NCI-H1930 (cell line): ENCODE measurements around the gene DDIT3.
"Not testable (repeated sequence)": the region's sequence is repeated elsewhere in the genome, so short reads cannot be mapped to it uniquely, and the experiment has no call there.

ENCODE experiments used
- DNase-seq, 2 experiments: peaks; one replicate each; lab custom pipeline; 2025; lab: John Stamatoyannopoulos, UW

The DDIT3 gene

GRCh38 chr12:57525615-57526383, 5.5 kb upstream of the DDIT3 start:
- DNase-seq = no peak

GRCh38 chr12:57524814-57525614, 4.7 kb upstream of the DDIT3 start:
- DNase-seq = no peak

GRCh38 chr12:57523706-57524614, 3.6 kb upstream of the DDIT3 start:
- no peak for DNase-seq

GRCh38 chr12:57522887-57523705, 2.8 kb upstream of the DDIT3 start:
- DNase-seq = no peak

DNA sequence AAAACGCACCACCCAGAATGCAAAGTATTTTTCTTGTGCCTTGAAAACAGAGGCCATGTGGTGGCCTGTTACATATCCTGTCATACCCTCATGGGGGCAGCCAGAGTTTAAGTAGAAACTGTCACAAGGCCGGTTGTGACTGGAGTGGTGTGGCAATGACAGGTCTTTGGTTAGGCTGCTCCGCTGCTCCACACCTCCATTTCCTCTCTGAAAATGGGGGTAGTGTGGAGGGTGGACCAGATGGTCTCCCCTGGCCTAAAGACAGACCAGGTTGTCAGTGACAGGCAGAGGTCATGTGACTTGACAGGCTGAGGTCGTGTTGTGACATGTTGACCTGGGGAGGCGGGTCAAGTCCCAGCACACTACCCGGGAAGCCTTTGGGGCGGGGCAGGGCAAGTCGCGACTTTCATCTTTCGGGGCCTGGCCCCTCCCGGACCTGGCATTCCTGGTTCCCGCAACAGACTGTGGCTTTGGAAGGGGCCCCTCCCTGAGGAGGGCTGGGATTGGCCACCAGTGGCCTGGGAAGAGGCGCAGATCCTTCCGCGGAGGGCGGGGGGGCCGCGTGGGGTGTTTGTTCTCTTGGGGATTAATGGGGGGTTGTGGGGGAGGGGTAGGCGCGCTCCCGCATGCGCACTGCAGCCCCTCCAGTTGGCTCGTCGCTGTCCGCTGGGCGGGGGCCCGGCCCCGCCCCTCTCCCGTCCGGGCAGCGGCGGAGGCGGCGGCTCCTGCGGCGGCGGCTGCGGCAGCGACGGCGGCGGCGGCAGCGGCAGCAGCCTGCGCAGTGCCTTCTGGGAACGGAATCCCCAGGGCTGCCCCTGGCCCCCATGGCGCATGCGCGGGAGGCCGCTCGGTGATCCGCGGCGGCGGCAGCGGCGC, 1.9 kb upstream of the DDIT3 start, which contains the start of gene MBD6:
TSS of gene MBD6 (plus strand) at position 814 of the 876 bp plus-strand sequence. CDS start 1,480 bp downstream, outside the sequence.
- DNase-seq = peak; percentile 70 to 86

GRCh38 chr12:57521525-57522010, 1.3 kb upstream of the DDIT3 start:
- DNase-seq = peak; percentile 36 to 55

GRCh38 chr12:57519796-57520052, 590 bp downstream of the DDIT3 start:
- DNase-seq = peak in 1 of 2 experiments; percentile 10

- peak in 1 of 2 experiments; percentile 33 for DNase-seq
Observed at GRCh38 chr12:57518920-57519795, 1.2 kb downstream of the DDIT3 start.

GRCh38 chr12:57518176-57518919, 2.0 kb downstream of the DDIT3 start:
- no peak for DNase-seq

DNA sequence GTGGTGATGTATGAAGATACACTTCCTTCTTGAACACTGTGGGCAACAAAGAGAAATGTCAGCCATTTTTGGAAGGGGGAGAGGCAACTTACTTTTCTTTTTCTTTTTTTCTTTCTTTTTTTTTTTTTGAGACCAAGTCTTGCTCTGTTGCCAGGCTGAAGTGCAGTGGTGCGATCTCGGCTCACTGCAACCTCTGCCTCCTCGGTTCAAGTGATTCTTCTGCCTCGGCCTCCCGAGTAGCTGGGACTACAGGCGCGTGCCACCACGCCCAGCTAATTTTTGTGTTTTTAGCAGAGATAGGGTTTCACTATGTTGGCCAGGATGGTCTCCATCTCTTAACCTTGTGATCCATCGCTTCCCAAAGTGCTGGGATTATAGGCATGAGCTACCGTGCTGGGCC, 2.6 kb downstream of the DDIT3 start:
- DNase-seq = not testable (repeated sequence)

- DNase-seq = no peak
Observed at GRCh38 chr12:57517187-57517586, 3.1 kb downstream of the DDIT3 start.

- no peak for DNase-seq
Observed at GRCh38 chr12:57516617-57517153, 3.6 kb downstream of the DDIT3 start.

DNA sequence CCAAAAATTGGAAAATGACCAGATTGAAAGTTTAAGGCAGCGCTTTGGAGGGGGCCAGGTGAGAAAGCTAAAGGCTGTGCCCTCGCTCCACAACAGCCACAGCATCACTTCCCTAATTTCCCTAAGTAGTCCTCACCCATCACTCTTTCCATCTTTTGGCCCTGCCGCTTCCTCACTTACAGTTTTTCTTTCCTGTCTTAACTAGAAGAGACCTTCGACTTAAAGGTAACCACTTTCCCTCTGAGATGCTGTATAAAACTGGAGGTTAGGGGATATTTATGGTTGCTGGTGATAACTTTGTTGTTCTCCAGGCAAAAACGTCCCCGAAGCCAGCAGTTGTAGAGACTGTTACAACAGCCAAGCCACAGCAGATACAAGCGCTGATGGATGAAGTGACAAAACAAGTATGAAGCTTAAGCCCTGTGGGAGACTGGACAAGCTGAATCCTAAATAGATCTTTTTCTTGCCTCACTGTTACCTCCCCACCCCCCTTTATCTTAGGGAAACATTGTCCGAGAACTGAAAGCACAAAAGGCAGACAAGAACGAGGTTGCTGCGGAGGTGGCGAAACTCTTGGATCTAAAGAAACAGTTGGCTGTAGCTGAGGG, 4.3 kb downstream of the DDIT3 start:
- DNase-seq = no peak

DNA sequence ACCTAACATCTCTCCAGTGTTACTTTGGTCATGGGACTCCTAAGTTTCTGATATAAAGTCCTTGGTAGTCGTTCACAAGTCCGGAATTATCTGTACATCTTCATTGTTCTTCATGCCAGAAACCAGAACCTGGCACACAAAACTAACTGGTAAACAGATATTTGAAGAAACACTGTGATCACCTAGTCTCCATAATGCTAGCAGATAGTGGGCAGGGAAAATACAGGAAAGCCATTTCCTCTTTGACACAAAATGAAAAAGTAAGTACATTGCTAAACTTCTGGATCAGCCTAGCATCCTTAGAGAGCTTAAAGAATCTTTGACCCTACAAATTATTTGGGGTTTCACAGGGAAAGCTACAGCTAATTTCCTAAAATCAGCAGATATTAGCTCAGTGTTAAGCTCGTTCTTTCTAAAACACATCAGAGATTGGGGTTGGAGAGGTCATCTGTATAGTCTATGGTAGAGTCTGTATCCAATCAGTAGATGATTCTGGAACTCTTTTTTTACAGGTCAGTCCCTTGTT, 4.8 kb downstream of the DDIT3 start:
- DNase-seq = no peak

GRCh38 chr12:57514720-57515407, 5.5 kb downstream of the DDIT3 start:
- no peak for DNase-seq

- DNase-seq = not testable (repeated sequence)
Observed at GRCh38 chr12:57514246-57514645, 6.1 kb downstream of the DDIT3 start.

DNA sequence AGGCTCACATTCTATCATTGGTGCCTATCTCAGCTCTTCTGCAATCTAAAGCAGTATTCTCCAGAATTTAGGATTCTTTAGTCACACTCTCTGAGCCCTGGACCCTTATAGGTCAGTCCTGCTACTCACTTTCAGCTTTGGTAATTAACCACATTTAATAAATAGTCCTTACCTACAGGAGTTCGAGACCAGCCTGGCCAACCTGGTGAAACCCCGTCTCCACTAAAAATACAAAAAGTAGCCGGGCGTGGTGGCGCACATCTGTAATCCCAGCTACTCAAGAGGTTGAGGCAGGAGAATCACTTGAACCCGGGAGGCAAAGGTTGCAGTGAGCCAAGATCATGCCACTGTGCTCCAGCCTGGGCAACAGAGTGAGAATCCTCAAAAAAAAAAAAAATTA, 6.6 kb downstream of the DDIT3 start:
- DNase-seq = not testable (repeated sequence)
